Activated T-cell treated with anti-CD3 and anti-CD28 coated beads for 48 hours (primary cell): ENCODE data around the gene ZNF552.

ENCODE experiments used
- DNase-seq: peaks from one replicate; pipeline ENCODE4 v3.0.0-alpha.2; 2020; ENCODE audit warnings: low read depth

Gene ZNF552

GRCh38 chr19:57776764-57777296, 37.9 kb downstream of the ZNF552 start:
- no peak for DNase-seq

- DNase-seq = no peak
Observed at GRCh38 chr19:57773488-57773887, 41.2 kb downstream of the ZNF552 start.

GRCh38 chr19:57771417-57771816, 43.3 kb downstream of the ZNF552 start:
- no peak for DNase-seq

- DNase-seq = peak; percentile 78
Observed at GRCh38 chr19:57769345-57770131, 45.2 kb downstream of the ZNF552 start, which contains the start of gene ZNF586. ZNF586 (plus strand) TSS chr19:57769676; CDS start chr19:57769843, 167 bp downstream.

DNA sequence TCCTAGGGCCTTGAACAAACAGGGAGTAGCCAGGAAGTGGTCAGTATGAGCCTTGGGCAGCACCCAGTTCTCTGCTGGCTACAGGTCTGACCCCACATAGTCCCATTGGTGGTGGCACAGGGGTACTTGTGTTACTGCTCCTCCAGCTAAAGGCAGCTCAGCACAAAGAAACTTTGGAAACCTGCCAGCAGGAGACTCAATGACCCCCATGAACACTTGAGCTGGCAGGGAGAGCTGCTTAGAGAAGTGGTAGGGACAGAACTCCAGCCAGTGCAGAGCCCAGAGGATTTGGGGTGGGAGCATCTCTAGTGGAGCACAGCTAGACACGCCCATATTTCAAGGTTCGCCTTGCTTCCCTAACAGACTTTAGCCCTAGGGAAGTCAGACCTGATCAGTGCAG, 55.6 kb downstream of the ZNF552 start:
- DNase-seq = no peak

- DNase-seq = no peak
Observed at GRCh38 chr19:57757941-57758340, 56.8 kb downstream of the ZNF552 start.
